GM23248 (cell line): Measurements from ENCODE around the gene WWOX. TPM values are rescaled to one million over a fixed set of nuclear protein-coding genes. Genes with fewer than 3 reads are reported as not detected.

Source experiments
- DNase-seq: peaks from one replicate; pipeline ENCODE4 v3.0.0-alpha.2; 2015
- H2AFZ ChIP-seq: fragments of 200-600 bp; sonication (generic); 2 replicates; pipeline ENCODE4 v1.6.1; 2016; ENCODE audit warnings: antibody characterized with exemption
- H3F3A ChIP-seq: fragments of 200-600 bp; sonication (generic); 2 replicates; pipeline ENCODE4 v1.6.1; 2016; ENCODE audit warnings: mild to moderate bottlenecking, antibody characterized with exemption, mixed run types; ENCODE audit not compliant: insufficient read depth
- H3K27ac ChIP-seq: fragments of 200-600 bp; sonication (generic); 2 replicates; pipeline ENCODE4 v1.5.1; 2016; ENCODE audit warnings: mild to moderate bottlenecking
- H3K27me3 ChIP-seq: fragments of 200-600 bp; sonication (generic); replicated peaks from 2 replicates; pipeline ENCODE4 v1.6.1; 2016; ENCODE audit warnings: mild to moderate bottlenecking; ENCODE audit not compliant: insufficient read depth
- H3K36me3 ChIP-seq: fragments of 200-600 bp; sonication (generic); 2 replicates; pipeline ENCODE4 v1.6.1; 2016; ENCODE audit warnings: low read depth, mild to moderate bottlenecking
- H3K4me1 ChIP-seq: fragments of 200-600 bp; sonication (generic); 2 replicates; pipeline ENCODE4 v1.6.1; 2016; ENCODE audit warnings: mild to moderate bottlenecking; ENCODE audit not compliant: insufficient read depth
- H3K4me2 ChIP-seq: fragments of 200-600 bp; sonication (generic); one replicate; pipeline ENCODE4 v1.6.1; 2016; ENCODE audit warnings: mild to moderate bottlenecking; ENCODE audit not compliant: unreplicated experiment
- H3K4me3 ChIP-seq: fragments of 200-600 bp; sonication (generic); 2 replicates; pipeline ENCODE4 v1.5.1; 2016; ENCODE audit warnings: mild to moderate bottlenecking
- H3K79me2 ChIP-seq: fragments of 200-600 bp; sonication (generic); 2 replicates; pipeline ENCODE4 v1.6.1; 2016; ENCODE audit warnings: mild to moderate bottlenecking; ENCODE audit not compliant: insufficient read depth
- H3K9ac ChIP-seq: fragments of 200-600 bp; sonication (generic); 2 replicates; pipeline ENCODE4 v1.6.1; 2016; ENCODE audit warnings: mild to moderate bottlenecking
- H3K9me2 ChIP-seq: fragments of 200-600 bp; sonication (generic); 2 replicates; pipeline ENCODE4 v1.6.1; 2016; ENCODE audit warnings: mixed run types, mild to moderate bottlenecking, moderate library complexity; ENCODE audit not compliant: insufficient read depth
- H3K9me3 ChIP-seq: fragments of 200-600 bp; sonication (generic); one replicate; pipeline ENCODE4 v1.6.1; 2017; ENCODE audit warnings: low read depth
- H4K20me1 ChIP-seq: fragments of 200-600 bp; sonication (generic); 2 replicates; pipeline ENCODE4 v1.6.0; 2016; ENCODE audit not compliant: insufficient read depth
- EZH2 ChIP-seq: fragments of 200-600 bp; sonication (generic); IDR thresholded peaks from 2 replicates; pipeline ENCODE4 v1.6.1; 2018; ENCODE audit warnings: antibody characterized with exemption, mild to moderate bottlenecking; ENCODE audit not compliant: insufficient read depth, poor library complexity, severe bottlenecking
- EZH2phosphoT487 ChIP-seq: fragments of 200-600 bp; sonication (generic); IDR thresholded peaks from 2 replicates; pipeline ENCODE4 v1.6.1; 2018; ENCODE audit warnings: antibody characterized with exemption, moderate library complexity, mild to moderate bottlenecking, low read depth; ENCODE audit not compliant: insufficient read depth
- WGBS, 2 experiments: methylation state at CpG; one replicate each; pipeline ENCODE4 v1.1.6; 2015 to 2017; ENCODE audit warnings: low lambda C conversion rate in 2 of 2, low coverage in 1 of 2; ENCODE audit errors: missing lambda C conversion rate in 2 of 2; 5-methylcytosine and 5-hydroxymethylcytosine counted together
- in situ Hi-C: fragments of 300-500 bp; cut with MboI; formaldehyde crosslinking; loops from 2 replicates; pipeline ENCODE4 v1.15.0; 2020
- polyA plus RNA-seq: library from polyadenylated mRNA; unstranded; fragments of >200 nt; fragmentation: Nextera tagmentation; extraction: Ambion mirVana; gene quantifications from 2 replicates; pipeline ENCODE4 v1.2.1, GENCODE V29; 2016
- total RNA-seq: library from RNA; depleted of rRNA; stranded (reverse); fragments of >200 nt; shearing (Covaris generic); gene quantifications from 2 replicates; pipeline ENCODE4 v1.2.3, GENCODE V29; 2014

Gene WWOX
- total and polyA plus RNA-seq, 2 experiments from 2014 or later = 4.5 to 6.6 TPM

DNA sequence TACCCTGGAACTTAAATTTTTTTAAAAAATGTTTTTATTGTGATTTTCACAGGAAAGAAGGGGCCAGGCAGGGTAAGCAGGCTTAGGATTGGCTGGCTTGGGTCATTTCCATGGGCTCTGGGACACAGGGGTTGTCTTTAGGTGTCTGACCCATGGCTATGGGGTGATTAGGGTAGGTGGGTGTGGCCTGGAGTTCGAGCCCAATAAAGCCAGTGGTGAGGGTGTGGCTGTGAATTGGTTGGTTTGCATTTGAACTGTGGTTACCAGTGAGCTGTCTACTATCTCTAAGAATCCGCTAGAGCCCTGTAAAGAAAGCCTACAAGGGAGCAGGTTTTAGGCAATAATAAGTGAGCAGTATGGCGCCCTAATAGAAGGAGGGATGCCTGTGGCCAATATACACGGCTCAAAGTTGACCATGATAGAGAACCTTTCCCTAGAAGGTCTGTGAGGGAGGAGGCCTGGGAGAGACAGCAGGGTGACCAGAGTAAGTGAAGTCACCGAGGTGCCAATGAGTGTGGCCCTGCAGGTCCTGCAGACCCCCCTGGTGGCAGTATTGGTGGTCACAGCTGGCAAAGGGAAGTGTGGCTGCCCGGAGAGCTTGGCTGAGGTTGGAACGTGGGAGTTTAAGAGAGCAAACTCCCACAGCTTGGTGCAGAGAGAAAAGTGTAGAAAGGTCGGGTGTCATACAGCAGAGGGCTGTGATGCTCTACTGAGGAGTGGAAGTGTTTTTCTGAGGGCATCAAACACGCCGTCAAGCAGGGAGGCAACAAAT, 454.0 kb downstream of the WWOX start:
- TF ChIP-seq EZH2phosphoT487 (no peak), EZH2 (no peak)
- no peak overlapping the region for H3K27ac ChIP-seq
- no peaks in the 10 kb centered on the region for H3K27me3 ChIP-seq
- WGBS, 2 experiments = 53 to 59% methylated on average over 10 of the region's 10 CpGs
- in situ Hi-C loops = no loop called here
- no peak overlapping the region for H3K9ac ChIP-seq
- DNase-seq = no peak
- H3K79me2 ChIP-seq = no peaks in the 10 kb centered on the region
- no peak overlapping the region for H3K4me3 ChIP-seq
- H3K9me2 ChIP-seq = no peaks in the 10 kb centered on the region
- no peaks in the 10 kb centered on the region for H4K20me1 ChIP-seq
- no peaks in the 10 kb centered on the region for H3K4me1 ChIP-seq
- H3F3A ChIP-seq = no peaks in the 10 kb centered on the region
- no peak overlapping the region for H2AFZ ChIP-seq
- no peaks in the 10 kb centered on the region for H3K36me3 ChIP-seq
- no peaks in the 10 kb centered on the region for H3K9me3 ChIP-seq
- H3K4me2 ChIP-seq = no peak overlapping the region

DNA sequence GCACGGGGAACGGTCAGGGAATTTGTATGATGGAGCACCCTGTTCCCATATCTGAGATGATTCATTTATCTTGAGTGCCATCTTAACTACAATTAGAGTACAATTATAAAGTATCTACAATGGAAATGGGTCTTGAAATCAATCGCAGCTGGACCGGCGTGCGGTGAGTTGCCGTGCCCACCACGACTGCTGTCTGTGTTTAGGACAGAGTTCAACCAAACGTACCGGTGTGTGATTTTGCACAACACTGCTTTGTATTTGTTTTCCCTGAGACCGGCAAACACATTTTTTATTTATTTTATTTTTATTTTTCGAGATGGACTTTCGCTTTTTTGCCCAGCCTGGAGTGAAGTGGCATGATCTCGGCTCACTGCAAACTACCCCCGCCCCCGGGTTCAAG, 457.0 kb downstream of the WWOX start:
- TF ChIP-seq EZH2 (no peak), EZH2phosphoT487 (no peak)
- H3K27ac ChIP-seq = no peak overlapping the region
- no peaks in the 10 kb centered on the region for H4K20me1 ChIP-seq
- no peak overlapping the region for H3K4me2 ChIP-seq
- in situ Hi-C loops = no loop called here
- no peaks in the 10 kb centered on the region for H3K79me2 ChIP-seq
- no peak overlapping the region for H3K9ac ChIP-seq
- H2AFZ ChIP-seq = no peak overlapping the region
- no peaks in the 10 kb centered on the region for H3F3A ChIP-seq
- H3K9me3 ChIP-seq = no peaks in the 10 kb centered on the region
- no peaks in the 10 kb centered on the region for H3K9me2 ChIP-seq
- H3K27me3 ChIP-seq = no peaks in the 10 kb centered on the region
- no peak for DNase-seq
- H3K4me1 ChIP-seq = no peaks in the 10 kb centered on the region
- H3K36me3 ChIP-seq = no peaks in the 10 kb centered on the region
- WGBS, 2 experiments = 72 to 76% methylated on average over 16 of the region's 16 CpGs
- H3K4me3 ChIP-seq = no peak overlapping the region

DNA sequence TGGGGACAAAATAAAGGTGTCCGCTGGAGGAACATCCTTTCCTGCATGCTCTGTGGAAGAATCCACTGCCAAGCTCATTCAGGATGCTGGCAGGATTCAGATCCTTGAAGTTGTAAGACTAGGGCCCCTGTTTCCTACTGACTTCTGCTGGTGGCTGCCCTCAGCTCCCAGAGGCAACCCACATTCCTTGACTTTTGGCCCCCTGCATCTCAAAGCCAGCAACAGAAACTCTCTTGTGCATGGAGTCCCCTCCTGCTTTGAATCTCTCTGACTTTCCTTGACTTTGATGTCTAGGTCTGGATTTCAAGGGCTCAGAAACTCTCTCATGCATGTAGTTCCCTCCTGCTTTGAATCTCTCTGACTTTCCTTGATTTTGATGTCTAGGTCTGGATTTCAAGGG, 461.5 kb downstream of the WWOX start:
- H3K4me2 ChIP-seq = no peak overlapping the region
- H4K20me1 ChIP-seq = no peaks in the 10 kb centered on the region
- no peaks in the 10 kb centered on the region for H3K4me1 ChIP-seq
- H2AFZ ChIP-seq = no peak overlapping the region
- in situ Hi-C loops = no loop called here
- no peaks in the 10 kb centered on the region for H3K27me3 ChIP-seq
- no peaks in the 10 kb centered on the region for H3K9me2 ChIP-seq
- H3K4me3 ChIP-seq = no peak overlapping the region
- no peaks in the 10 kb centered on the region for H3K9me3 ChIP-seq
- WGBS, 2 experiments = 39 to 42% methylated on average over 1 of the region's 1 CpG
- H3K9ac ChIP-seq = no peak overlapping the region
- H3K79me2 ChIP-seq = no peaks in the 10 kb centered on the region
- H3K36me3 ChIP-seq = no peaks in the 10 kb centered on the region
- no peak overlapping the region for H3K27ac ChIP-seq
- TF ChIP-seq EZH2 = no peak
- TF ChIP-seq EZH2phosphoT487 = no peak
- DNase-seq = no peak
- no peaks in the 10 kb centered on the region for H3F3A ChIP-seq

DNA sequence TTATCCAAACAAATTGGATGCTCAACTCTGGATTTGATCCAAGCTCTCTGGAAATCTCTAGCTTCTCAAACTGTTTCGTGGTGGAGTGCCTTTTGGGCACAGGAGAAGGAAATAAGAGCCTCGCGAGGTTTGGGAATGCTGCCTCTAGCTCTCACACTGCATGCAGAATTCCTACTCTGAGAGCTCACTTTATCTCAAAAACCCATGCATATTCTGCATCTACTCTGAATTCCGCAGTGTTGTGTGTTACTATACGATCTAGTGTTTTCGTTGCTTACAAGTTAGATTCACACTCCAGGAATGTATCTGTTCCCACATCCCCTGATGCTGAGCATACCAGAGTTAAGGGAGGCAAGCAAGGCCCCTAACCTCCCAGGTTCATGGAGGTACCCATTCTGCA, 462.7 kb downstream of the WWOX start:
- 42 to 53% methylated on average over 6 of the region's 6 CpGs for WGBS, 2 experiments
- Histone ChIP-seq H3K4me2 (no peak overlapping the region), H3K9me2 (no peaks in the 10 kb centered on the region), H2AFZ (no peak overlapping the region), H3K4me1 (no peaks in the 10 kb centered on the region), H3K79me2 (no peaks in the 10 kb centered on the region), H3K36me3 (no peaks in the 10 kb centered on the region), H3K27ac (no peak overlapping the region), H3F3A (no peaks in the 10 kb centered on the region), H3K4me3 (no peak overlapping the region), H3K27me3 (no peaks in the 10 kb centered on the region), H3K9me3 (no peaks in the 10 kb centered on the region), H3K9ac (no peak overlapping the region), H4K20me1 (no peaks in the 10 kb centered on the region)
- no peak for DNase-seq
- TF ChIP-seq EZH2phosphoT487 (no peak), EZH2 (no peak)
- in situ Hi-C loops = no loop called here

- H4K20me1 ChIP-seq = no peaks in the 10 kb centered on the region
- no peak overlapping the region for H3K4me2 ChIP-seq
- H3K9me3 ChIP-seq = no peaks in the 10 kb centered on the region
- H3K27ac ChIP-seq = no peak overlapping the region
- H3K27me3 ChIP-seq = no peaks in the 10 kb centered on the region
- no peak for TF ChIP-seq EZH2phosphoT487
- no peak for TF ChIP-seq EZH2
- H3F3A ChIP-seq = no peaks in the 10 kb centered on the region
- H3K4me3 ChIP-seq = no peak overlapping the region
- DNase-seq = no peak
- no peaks in the 10 kb centered on the region for H3K79me2 ChIP-seq
- no peak overlapping the region for H3K9ac ChIP-seq
- no peaks in the 10 kb centered on the region for H3K4me1 ChIP-seq
- no peak overlapping the region for H2AFZ ChIP-seq
- no peaks in the 10 kb centered on the region for H3K36me3 ChIP-seq
- 34 to 40% methylated on average over 8 of the region's 8 CpGs for WGBS, 2 experiments
- in situ Hi-C loops = no loop called here
- no peaks in the 10 kb centered on the region for H3K9me2 ChIP-seq
Measured at GRCh38 chr16:78562650-78563049, 463.2 kb downstream of the WWOX start.
